H1 (cell line): ENCODE measurements around the gene UBTD2. TPM values are rescaled to one million over a fixed set of nuclear protein-coding genes. Genes with fewer than 3 reads are reported as not detected.

ENCODE experiments used
- CTBP2 ChIP-seq: IDR thresholded peaks from 2 replicates; pipeline ENCODE4 v1.7.0; 2011; ENCODE audit warnings: borderline replicate concordance, mild to moderate bottlenecking, moderate library complexity, mixed read lengths, low read length; ENCODE audit not compliant: insufficient read depth, insufficient read length
- E2F6 ChIP-seq: IDR thresholded peaks from 2 replicates; pipeline ENCODE4 v1.6.1; 2012; ENCODE audit warnings: inconsistent platforms
- GABPA ChIP-seq: IDR thresholded peaks from 2 replicates; pipeline ENCODE4 v1.6.1; 2011; ENCODE audit warnings: mild to moderate bottlenecking, low read length, moderate library complexity, borderline replicate concordance; ENCODE audit not compliant: insufficient read depth
- MAX ChIP-seq: IDR thresholded peaks from 2 replicates; pipeline ENCODE4 v1.6.1; 2012; ENCODE audit warnings: inconsistent platforms
- TEAD4 ChIP-seq: IDR thresholded peaks from 2 replicates; pipeline ENCODE4 v1.6.1; 2012; ENCODE audit warnings: low read depth, low read length, inconsistent platforms, mixed read lengths
- polyA plus RNA-seq, 7 experiments: library from polyadenylated mRNA; depleted of rRNA in 3 of 7; stranded (reverse) in 5 of 7; unstranded in 2 of 7; fragments of >200 nt in 5 of 7; fragments of 200-250 nt in 2 of 7; gene quantifications; 1 replicate in 5 of 7; 2 replicates in 1 of 7; 4 replicates in 1 of 7; pipeline versions ENCODE4 v1.2.1 to v1.2.3, GENCODE V29; 2011 to 2013; ENCODE audit warnings: missing spikeins in 2 of 7, mixed read lengths in 2 of 7
- total RNA-seq: library from RNA; stranded (reverse); fragmentation: NEBNext Ultra II Directional; extraction: Animal tissue kit (Norgen Biotek cat#: 25700); gene quantifications from 2 replicates; pipeline ENCODE4 v1.2.1, GENCODE V29; 2021

UBTD2 gene
- total and polyA plus RNA-seq, 2 of the 8 experiments (the other 6 are each of a cell fraction or from before 2014, with no cell fraction given): 14.5 to 39.2 TPM

DNA sequence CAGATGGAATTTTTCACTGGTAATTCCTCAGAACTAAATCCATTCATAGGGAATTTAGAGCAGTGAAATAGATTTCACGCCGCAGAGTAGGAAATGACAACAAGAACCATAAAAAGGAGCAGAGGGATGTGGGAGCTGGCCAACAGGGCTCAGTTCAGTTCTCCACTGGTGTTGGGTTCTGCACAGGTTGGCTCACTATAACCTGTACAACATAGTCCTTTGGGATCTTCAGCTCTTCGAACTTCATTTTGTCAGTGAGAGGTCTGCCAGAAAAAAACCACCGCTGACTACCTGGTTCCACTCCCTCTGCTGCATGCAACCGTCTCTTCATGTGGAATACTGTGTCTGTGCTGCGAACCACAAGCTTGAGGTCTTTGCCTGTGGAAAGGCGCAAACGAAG is 71.9 kb downstream of the UBTD2 start (continued):
- TF ChIP-seq CTBP2 (no peak), GABPA (no peak), E2F6 (no peak), MAX (no peak), TEAD4 (no peak)
